Stimulated activated CD4-positive, alpha-beta T cell treated with anti-CD3 and anti-CD28 coated beads, Interleukin-1b, Interleukin-23, amount 100 ng/mL, for 48 hours (primary cell): ENCODE results near the gene CD80.

ENCODE experiments used
- DNase-seq: peaks from one replicate; pipeline ENCODE4 v3.0.0-alpha.2; 2020

Gene CD80

GRCh38 chr3:119542168-119542767 lies 17.1 kb downstream of the CD80 start:
- DNase-seq, result no peak

- DNase-seq, result no peak
Observed at GRCh38 chr3:119541547-119541946, 17.9 kb downstream of the CD80 start.

- DNase-seq, result no peak
Observed at GRCh38 chr3:119538772-119539171, 20.6 kb downstream of the CD80 start.

GRCh38 chr3:119536757-119537156 lies 22.7 kb downstream of the CD80 start:
- no peak for DNase-seq

DNA sequence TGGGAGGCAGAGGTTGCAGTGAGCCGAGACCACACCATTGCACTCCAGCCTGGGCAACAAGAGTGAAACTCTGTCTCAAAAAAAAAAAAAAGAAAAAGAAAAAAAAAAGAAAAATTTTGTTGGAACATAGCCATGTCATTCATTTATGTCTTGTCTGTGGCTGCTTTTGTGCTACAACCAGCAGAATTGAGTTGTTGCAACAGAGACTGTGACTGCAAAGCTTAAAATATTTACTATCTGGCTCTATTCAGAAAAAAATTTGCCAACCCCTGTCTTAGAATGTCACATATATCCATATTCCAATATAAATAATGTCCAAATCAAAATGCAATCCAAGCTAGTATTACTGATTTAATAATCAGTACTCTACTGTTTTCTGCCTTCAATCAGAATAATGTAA lies 25.1 kb downstream of the CD80 start:
- DNase-seq, result no peak

DNA sequence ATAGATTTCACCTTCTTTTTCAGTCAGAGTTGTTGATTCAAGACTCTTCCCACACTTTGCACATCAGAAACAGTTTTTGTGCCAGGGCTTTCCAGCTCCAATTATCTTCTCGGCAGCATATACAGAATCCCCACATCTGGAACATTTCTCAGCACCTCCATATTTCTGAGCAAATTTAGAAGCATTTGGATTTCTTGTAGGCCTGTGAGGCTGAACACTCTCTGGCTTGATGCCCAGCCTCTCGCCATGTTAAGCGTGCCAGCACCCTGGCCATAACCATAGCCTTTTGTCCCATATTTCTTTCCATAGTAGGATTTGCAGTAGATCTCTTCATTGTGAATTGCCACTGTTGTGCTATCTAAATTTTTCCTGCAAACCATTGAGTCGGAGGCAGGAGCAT lies 28.3 kb downstream of the CD80 start:
- DNase-seq, result no peak

DNA sequence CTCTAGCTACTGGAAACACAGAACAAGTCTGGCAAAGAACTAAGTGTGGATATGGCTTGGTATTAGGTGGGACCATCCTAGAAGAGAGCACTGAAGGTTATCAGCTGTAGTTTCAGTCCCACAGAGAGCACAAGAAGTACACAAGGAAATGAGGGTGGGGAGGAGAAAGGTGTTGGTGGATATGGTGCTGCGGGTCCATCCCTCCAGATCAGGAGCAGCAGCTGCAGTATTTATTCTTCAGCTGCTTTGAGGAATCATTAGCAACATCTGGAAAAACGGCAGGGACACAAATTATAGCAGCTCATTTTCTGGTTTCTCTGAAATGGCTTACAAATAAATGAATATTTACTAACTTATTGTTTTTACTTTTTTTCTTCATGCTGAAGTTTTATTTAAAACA lies 29.0 kb downstream of the CD80 start:
- no peak for DNase-seq

DNA sequence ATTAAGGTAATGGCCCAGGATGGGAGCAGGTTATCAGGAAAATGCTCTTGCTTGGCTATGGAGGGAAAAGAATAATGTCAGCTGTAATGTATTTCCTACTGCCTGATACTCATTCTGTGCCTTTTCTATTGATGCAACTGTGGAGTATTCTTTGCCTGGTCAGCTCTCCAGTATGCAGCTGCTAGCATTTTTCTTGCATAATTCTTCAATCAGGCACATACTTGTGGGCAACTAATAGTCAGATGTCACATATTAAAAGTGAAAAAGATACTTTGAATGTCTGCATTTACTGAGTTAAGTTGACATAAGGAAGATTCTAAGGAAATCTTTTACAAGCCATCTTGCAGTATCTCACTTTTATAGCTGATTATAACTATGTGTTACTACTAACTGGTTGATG lies 29.5 kb downstream of the CD80 start:
- DNase-seq, result no peak

DNA sequence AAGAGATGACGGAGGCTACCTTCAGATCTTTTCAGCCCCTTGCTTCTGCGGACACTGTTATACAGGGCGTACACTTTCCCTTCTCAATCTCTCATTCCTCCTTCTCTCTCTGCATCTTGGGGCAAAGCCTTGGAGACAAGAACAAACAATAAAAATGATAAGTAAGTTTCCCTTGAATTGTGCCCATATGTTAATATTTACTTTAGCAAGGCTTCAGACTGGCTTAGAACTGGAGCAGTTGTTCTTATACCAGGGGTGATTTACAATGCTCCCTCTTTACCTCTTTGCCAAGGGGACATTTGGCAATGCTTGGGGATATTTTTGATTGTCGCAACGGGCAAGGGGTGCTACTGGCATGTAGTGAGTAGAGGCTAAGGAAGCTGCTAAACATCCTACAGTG lies 31.7 kb downstream of the CD80 start:
- no peak for DNase-seq

DNA sequence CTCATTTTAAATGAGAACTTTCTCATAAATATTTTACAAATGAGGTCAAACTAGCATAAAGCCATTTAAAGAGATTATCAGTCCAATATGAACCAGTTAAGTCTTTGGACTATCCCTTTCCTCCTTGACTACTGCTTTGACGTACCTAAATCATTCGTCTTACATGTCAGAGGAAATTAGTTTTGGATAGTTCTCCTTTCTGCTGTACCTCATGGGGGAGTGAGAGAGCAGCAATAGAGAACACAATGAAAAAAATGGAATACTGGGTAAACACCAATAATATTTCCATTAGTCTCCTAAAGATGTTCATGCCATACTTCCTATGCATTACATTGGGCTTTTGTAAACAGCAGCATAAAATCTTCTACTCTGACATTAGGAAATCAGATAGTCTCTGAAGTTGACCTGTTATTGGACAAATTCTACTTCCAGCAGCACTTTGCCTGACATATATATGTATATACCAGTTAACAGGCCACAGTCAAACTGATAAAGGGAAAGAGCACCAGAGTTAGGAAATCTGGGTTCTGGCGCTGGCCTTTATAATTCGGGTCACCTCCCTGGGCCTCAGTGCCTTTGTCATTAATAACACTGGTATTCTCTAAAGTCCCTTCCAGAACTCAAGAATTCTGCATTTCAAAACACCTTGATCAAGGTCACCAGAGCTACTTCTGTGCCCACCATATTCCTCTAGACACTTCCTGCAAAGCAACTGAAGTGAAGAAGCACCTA lies 34.3 kb downstream of the CD80 start:
- no peak for DNase-seq

DNA sequence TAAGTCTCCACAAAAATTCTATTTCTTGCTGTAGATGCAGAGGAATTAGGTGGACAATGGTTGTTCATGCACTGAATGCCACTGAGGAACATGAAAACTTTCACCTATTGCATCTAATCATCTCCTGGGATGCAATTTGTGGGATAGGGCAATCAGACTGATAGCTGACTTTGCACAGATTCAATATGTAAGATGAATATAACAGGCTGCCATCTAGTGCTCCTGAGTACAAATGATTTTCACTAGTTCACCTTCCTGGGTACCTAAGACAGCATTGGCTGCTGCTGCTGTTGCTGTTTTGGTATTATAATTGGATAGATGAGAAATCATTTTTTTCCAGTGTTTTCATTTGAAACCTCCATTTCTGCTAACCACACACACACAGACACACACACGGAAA lies 41.4 kb downstream of the CD80 start:
- DNase-seq, result no peak

GRCh38 chr3:119517112-119517511 lies 42.3 kb downstream of the CD80 start:
- no peak for DNase-seq

DNA sequence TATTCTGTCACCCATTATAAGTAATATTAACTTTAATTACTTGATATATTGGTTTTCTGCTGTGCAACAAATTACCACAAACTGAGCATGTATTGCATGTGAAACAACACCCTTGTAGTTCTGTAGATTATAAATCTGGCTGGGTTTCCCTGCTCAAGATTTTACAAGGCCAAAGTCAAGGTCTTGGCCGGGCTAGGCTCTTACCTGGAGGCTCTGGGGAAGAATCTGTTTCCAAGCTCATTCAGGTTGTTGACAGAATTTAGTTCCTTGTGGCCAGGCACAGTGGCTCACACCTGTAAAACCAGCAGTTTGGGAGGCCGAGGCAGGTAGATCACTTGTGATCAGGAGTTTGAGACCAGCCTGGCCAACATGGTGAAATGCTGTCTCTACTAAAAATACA lies 44.8 kb downstream of the CD80 start:
- DNase-seq, result no peak

DNA sequence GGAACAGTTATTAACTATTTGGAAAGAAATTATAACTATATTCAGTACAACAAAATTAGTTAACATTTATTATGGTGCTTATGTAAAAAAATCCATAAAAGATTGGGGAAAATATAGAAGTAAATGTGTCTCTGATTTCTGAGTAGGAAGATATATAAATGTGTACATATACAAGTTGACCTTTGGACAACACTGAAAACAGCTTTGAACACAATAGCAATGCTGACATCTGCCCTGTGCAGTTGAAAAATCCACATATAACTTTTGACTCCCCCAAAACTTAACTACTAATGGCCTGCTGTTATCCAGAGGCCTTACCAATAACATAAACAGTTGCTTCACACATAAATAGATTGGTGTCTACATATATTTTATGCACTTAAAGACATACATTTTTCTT lies 48.7 kb downstream of the CD80 start:
- no peak for DNase-seq

- DNase-seq, result peak; percentile 21
Observed at GRCh38 chr3:119508172-119508845, 51.1 kb downstream of the CD80 start.

- DNase-seq, result no peak
Observed at GRCh38 chr3:119507404-119507803, 52.0 kb downstream of the CD80 start.

DNA sequence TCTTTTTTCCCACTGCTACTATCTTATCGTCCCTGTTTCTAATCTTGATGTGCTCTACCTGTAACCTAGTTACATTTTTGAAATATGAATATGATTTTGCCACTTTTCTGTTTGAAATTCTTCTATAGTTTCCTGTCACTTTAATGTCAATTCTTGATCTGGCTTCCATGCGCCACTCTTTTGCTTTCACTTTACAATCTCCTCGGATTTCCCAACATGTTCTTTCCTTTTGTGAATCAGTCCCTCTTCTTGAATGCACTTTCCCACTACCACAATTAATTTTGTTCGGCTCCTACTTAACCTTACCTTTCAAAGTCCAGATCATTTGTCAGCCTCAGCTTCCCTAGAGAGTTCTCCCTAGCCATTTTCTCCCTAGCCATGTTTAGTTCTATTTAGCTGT lies 52.8 kb downstream of the CD80 start:
- no peak for DNase-seq

- no peak for DNase-seq
Observed at GRCh38 chr3:119500901-119501300, 58.5 kb downstream of the CD80 start.

- DNase-seq, result no peak
Observed at GRCh38 chr3:119500265-119500664, 59.1 kb downstream of the CD80 start.

DNA sequence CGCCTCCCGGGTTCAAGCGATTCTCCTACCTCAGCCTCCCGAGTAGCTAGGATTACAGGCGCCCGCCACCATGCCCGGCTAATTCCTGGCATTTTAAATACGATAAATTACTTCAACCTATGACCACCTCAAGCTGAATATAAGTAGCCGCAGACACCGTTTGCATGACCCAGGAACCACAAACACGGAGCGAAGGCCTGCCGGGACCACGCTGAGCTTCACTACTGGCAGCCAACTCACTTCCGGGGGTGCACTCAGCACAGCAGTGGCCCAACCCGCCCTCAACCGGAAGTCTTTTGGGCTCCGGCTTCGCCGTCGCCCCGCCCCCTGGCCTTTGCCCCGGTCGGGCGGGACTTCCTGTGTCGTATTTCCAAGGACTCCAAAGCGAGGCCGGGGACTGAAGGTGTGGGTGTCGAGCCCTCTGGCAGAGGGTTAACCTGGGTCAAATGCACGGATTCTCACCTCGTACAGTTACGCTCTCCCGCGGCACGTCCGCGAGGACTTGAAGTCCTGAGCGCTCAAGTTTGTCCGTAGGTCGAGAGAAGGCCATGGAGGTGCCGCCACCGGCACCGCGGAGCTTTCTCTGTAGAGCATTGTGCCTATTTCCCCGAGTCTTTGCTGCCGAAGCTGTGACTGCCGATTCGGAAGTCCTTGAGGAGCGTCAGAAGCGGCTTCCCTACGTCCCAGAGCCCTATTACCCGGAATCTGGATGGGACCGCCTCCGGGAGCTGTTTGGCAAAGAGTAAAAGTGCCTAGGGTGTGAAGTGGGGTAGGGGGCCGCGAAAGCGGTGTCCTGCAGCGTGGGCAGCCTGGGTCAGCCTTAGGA lies 61.0 kb downstream of the CD80 start, which contains the start of gene TIMMDC1:
Gene TIMMDC1 (plus strand): TSS at position 362 of the 826 bp plus-strand sequence. CDS start 187 bp downstream, at position 549.
- DNase-seq, result peak; percentile 98

DNA sequence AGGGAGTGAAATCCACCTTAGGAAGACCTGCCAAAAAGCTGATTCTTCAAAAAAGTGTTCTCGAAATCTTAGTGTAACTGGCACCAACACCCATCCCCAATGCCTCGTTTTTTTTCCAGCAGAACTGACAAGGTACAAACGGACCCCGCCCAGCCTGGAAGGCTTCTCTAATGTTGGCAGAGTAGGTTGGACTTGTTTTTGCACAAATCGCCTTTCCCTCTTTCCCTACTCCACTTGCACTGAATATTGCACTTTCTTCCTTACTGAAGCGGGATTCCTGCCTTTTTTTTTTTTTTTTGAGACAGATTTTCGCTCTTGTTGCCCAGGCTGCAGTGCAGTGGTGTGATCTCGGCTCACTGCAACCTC lies 61.6 kb downstream of the CD80 start:
- DNase-seq, result no peak

DNA sequence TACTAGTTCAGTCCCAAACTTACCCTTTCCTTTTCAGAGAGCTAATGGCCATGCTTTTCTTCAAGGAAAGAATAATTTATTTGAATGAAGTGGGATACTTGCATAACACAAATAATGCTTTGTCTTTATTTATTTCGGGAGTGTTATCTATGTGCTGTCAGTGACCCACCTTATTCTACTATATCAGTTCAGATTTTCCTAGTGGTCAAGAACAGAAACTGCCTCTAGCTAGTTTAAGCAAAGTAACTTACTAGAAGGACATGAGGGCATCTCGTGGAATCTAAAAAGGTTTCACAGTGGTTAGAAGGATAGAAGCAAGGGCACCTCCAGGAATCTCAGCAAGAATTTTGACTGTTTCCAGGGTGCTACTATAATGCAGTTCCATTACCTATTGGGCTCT lies 64.8 kb downstream of the CD80 start:
- DNase-seq, result no peak

- DNase-seq, result no peak
Observed at GRCh38 chr3:119492810-119493209, 66.6 kb downstream of the CD80 start.
